ENCODE data around the gene CTNNA3. TPM values are rescaled to one million over a fixed set of nuclear protein-coding genes. Genes with fewer than 3 reads are reported as not detected.

Gene CTNNA3
- total and polyA plus RNA-seq, 2 of the 4 experiments (the other 2 are of a cell fraction) = 0.19 to 0.90 TPM

DNA sequence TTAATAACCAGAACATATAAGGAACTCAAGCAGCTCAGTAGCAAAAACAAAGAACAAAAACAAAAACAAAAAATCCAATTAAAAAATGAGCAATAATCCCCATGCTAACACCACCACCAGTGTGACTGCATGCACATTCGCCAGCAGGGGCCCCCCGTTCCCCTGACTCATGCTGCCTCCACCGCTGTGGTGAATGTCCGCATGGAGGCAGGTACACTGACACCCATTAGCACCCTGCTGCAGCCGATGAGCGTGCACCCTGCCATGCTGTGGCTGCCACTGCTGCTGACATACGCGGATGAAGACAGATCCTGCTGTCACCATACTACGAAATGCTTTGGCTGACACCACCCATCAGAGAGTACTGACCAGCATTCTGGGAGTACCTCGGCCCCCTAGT lies 1091.8 kb downstream of the CTNNA3 start:
- ChIA-PET POLR2A (ENCODE audit: unreplicated experiment) (no interaction called here), CTCF (no interaction called here)
- no peak overlapping the region for H2AK9ac ChIP-seq (replicated peaks; ENCODE audit: low read depth, low read length, poor library complexity)
- no peak overlapping the region for H2BK120ac ChIP-seq (ENCODE audit: low read depth, low read length)
- no TSS peak for BruUV-seq (replicated peaks)
- H4K8ac ChIP-seq (ENCODE audit: low read depth in 2 of 2, low read length in 2 of 2) = no peak overlapping the region
- no peak overlapping the region for H3K18ac ChIP-seq (ENCODE audit: low read depth, low read length)
- in situ Hi-C loops (cut with MboI; ENCODE audit: low sequenced_read_pairs) = no loop called here
- ATAC-seq (ENCODE audit: low read depth) (no peak), DNase-seq (no peak)
- H3K9ac ChIP-seq (ENCODE audit: low read depth, low read length) = no peak overlapping the region
- intact Hi-C loops (cut with micrococcal nuclease) = no loop called here
- no peak overlapping the region for H2BK5ac ChIP-seq (ENCODE audit: low read depth, low read length, poor library complexity, severe bottlenecking)
- no peak overlapping the region for H4K5ac ChIP-seq (ENCODE audit: low read depth, low read length)
- no peak overlapping the region for H3K4ac ChIP-seq (ENCODE audit: low read depth, low read length)
- H2BK15ac ChIP-seq (ENCODE audit: low read depth, low read length) = no peak overlapping the region
- H3K9me1 ChIP-seq (ENCODE audit: insufficient read depth, low read length) = no peaks in the 10 kb centered on the region
- no peaks in the 10 kb centered on the region for H4K20me1 ChIP-seq (ENCODE audit: insufficient read depth, low read length)
- dilution Hi-C loops (cut with HindIII; ENCODE audit: low sequenced_read_pairs, unreplicated experiment) = no loop called here
- H2BK20ac ChIP-seq (ENCODE audit: low read depth, low read length) = no peak overlapping the region
- H3K23ac ChIP-seq (ENCODE audit: low read depth, low read length) = no peak overlapping the region
- peaks cover 4% of the 10 kb centered on the region for H3K9me3 ChIP-seq (ENCODE audit: control insufficient read depth, insufficient read depth, low read length)
- H2AK5ac ChIP-seq (ENCODE audit: low read depth, low read length) = no peak overlapping the region
- no peaks in the 10 kb centered on the region for H3K27me3 ChIP-seq (ENCODE audit: control insufficient read depth, insufficient read depth, low read length)
- TF ChIP-seq FOS (IDR thresholded peaks at IDR 0.05; ENCODE audit: low read depth, low read length) = no peak
- TF ChIP-seq RFX5 (IDR thresholded peaks at IDR 0.05; ENCODE audit: low read depth, low read length) = no peak
- no peak for TF ChIP-seq CHD1 (IDR thresholded peaks at IDR 0.05; ENCODE audit: low read depth, low read length)
- TF ChIP-seq POLR2A (IDR thresholded peaks at IDR 0.05; ENCODE audit: low read depth, low read length) = no peak
- TF ChIP-seq MAFK (IDR thresholded peaks at IDR 0.05; ENCODE audit: low read depth, low read length) = no peak
- TF ChIP-seq MXI1 (IDR thresholded peaks at IDR 0.05; ENCODE audit: borderline replicate concordance, low read depth, low read length) = no peak
- no peak for TF ChIP-seq NFE2L2 (IDR thresholded peaks at IDR 0.05; ENCODE audit: low read depth, low read length)
- TF ChIP-seq ELK1 (IDR thresholded peaks at IDR 0.05; ENCODE audit: borderline replicate concordance, low read depth, low read length) = no peak
- no peak for TF ChIP-seq USF2 (IDR thresholded peaks at IDR 0.05; ENCODE audit: low read depth, low read length)
- TF ChIP-seq, protein P1, sequence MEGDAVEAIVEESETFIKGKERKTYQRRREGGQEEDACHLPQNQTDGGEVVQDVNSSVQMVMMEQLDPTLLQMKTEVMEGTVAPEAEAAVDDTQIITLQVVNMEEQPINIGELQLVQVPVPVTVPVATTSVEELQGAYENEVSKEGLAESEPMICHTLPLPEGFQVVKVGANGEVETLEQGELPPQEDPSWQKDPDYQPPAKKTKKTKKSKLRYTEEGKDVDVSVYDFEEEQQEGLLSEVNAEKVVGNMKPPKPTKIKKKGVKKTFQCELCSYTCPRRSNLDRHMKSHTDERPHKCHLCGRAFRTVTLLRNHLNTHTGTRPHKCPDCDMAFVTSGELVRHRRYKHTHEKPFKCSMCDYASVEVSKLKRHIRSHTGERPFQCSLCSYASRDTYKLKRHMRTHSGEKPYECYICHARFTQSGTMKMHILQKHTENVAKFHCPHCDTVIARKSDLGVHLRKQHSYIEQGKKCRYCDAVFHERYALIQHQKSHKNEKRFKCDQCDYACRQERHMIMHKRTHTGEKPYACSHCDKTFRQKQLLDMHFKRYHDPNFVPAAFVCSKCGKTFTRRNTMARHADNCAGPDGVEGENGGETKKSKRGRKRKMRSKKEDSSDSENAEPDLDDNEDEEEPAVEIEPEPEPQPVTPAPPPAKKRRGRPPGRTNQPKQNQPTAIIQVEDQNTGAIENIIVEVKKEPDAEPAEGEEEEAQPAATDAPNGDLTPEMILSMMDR (conservative IDR thresholded peaks at IDR 0.05; ENCODE audit: low read depth, low read length) = no peak
- TF ChIP-seq SMC3 (IDR thresholded peaks at IDR 0.05; ENCODE audit: low read depth, low read length) = no peak
- no peak for TF ChIP-seq CEBPB (IDR thresholded peaks at IDR 0.05; ENCODE audit: low read depth, low read length)
- TF ChIP-seq BHLHE40 (IDR thresholded peaks at IDR 0.05; ENCODE audit: low read depth, low read length) = no peak
- TF ChIP-seq RAD21 (IDR thresholded peaks at IDR 0.05; ENCODE audit: low read length) = no peak
- no peak for TF ChIP-seq MAZ (IDR thresholded peaks at IDR 0.05; ENCODE audit: borderline replicate concordance, low read depth, low read length)
- TF ChIP-seq RCOR1 (IDR thresholded peaks at IDR 0.05; ENCODE audit: insufficient replicate concordance, low read length) = no peak
- H3K4me3 ChIP-seq (ENCODE audit: insufficient read depth, low read depth, low read length) = no peak overlapping the region
- H2AFZ ChIP-seq (replicated peaks; ENCODE audit: low read length, poor library complexity) = no peak overlapping the region
- H4K91ac ChIP-seq (ENCODE audit: insufficient read depth, low read depth, low read length) = no peak overlapping the region
- no peaks in the 10 kb centered on the region for H3K4me1 ChIP-seq (ENCODE audit: control insufficient read depth, insufficient read depth, low read length)
- no peak overlapping the region for H3K14ac ChIP-seq (replicated peaks; ENCODE audit: low read depth, low read length)
- H3K56ac ChIP-seq (ENCODE audit: extremely low read depth, insufficient read depth, low read length) = no peak overlapping the region
- no peak overlapping the region for H3K27ac ChIP-seq (ENCODE audit: insufficient read depth, low read length)
- H3K79me1 ChIP-seq (ENCODE audit: low read depth in 1 of 2, low read length in 2 of 2) = no peaks in the 10 kb centered on the region
- no peaks in the 10 kb centered on the region for H3K36me3 ChIP-seq (ENCODE audit: control insufficient read depth, insufficient read depth, low read length)
- 71% methylated on average over 10 of the region's 10 CpGs; no CpG with 5 or more reads in 1 of the 2 experiments for WGBS, 2 experiments (ENCODE audit: extremely low coverage in 2 of 2, insufficient read length in 1 of 2)
- no peak overlapping the region for H3K4me2 ChIP-seq (ENCODE audit: low read depth, low read length)
